HEK293 (cell line): ENCODE measurements around the gene ABT1.

ENCODE experiments used
- PRDM1 ChIP-seq: fragments of 450-650 bp; formaldehyde crosslinking; IDR thresholded peaks from 2 replicates; pipeline ENCODE4; 2016; ENCODE audit warnings: missing biosample characterization, missing genetic modification characterization
- PRDM4 ChIP-seq: fragments of 450-650 bp; formaldehyde crosslinking; IDR thresholded peaks from 2 replicates; pipeline ENCODE4 v1.5.1; 2017; ENCODE audit warnings: missing biosample characterization, missing genetic modification characterization
- TRIM28 ChIP-seq: IDR thresholded peaks from 2 replicates; pipeline ENCODE4 v1.6.1; 2011; ENCODE audit warnings: low read length, control low read depth, borderline replicate concordance
- ZBTB10 ChIP-seq: fragments of 450-650 bp; formaldehyde crosslinking; IDR thresholded peaks from 2 replicates; pipeline ENCODE4 v1.5.1; 2016; ENCODE audit warnings: missing biosample characterization, missing genetic modification characterization
- ZFP41 ChIP-seq: fragments of 450-650 bp; formaldehyde crosslinking; IDR thresholded peaks from 2 replicates; pipeline ENCODE4 v1.5.1; 2016; ENCODE audit warnings: missing biosample characterization, missing genetic modification characterization, borderline replicate concordance
- ZNF114 ChIP-seq: fragments of 450-650 bp; formaldehyde crosslinking; IDR thresholded peaks from 2 replicates; pipeline ENCODE4 v1.5.0; 2017; ENCODE audit warnings: missing biosample characterization, missing genetic modification characterization
- ZNF19 ChIP-seq: fragments of 450-650 bp; formaldehyde crosslinking; IDR thresholded peaks from 2 replicates; pipeline ENCODE4; 2016; ENCODE audit warnings: missing biosample characterization, missing genetic modification characterization, low read depth
- ZNF280C ChIP-seq: fragments of 450-650 bp; formaldehyde crosslinking; IDR thresholded peaks from 2 replicates; pipeline ENCODE4 v1.5.1; 2016; ENCODE audit warnings: missing biosample characterization, missing genetic modification characterization
- ZNF280D ChIP-seq: fragments of 450-650 bp; formaldehyde crosslinking; IDR thresholded peaks from 2 replicates; pipeline ENCODE4 v1.5.1; 2016; ENCODE audit warnings: missing biosample characterization, missing genetic modification characterization
- ZNF354C ChIP-seq: fragments of 450-650 bp; formaldehyde crosslinking; IDR thresholded peaks from 2 replicates; pipeline ENCODE4 v1.5.1; 2016; ENCODE audit warnings: missing biosample characterization, missing genetic modification characterization, low read depth, borderline replicate concordance
- ZNF366 ChIP-seq: fragments of 450-650 bp; formaldehyde crosslinking; conservative IDR thresholded peaks from 2 replicates; pipeline ENCODE4 v1.5.1; 2016; ENCODE audit warnings: missing biosample characterization, missing genetic modification characterization
- ZNF555 ChIP-seq: fragments of 450-650 bp; formaldehyde crosslinking; conservative IDR thresholded peaks from 2 replicates; pipeline ENCODE4 v1.5.1; 2017; ENCODE audit warnings: missing biosample characterization, mild to moderate bottlenecking, missing genetic modification characterization, inconsistent platforms
- ZNF768 ChIP-seq: fragments of 450-650 bp; formaldehyde crosslinking; IDR thresholded peaks from 2 replicates; pipeline ENCODE4 v1.5.1; 2018; ENCODE audit warnings: missing biosample characterization, mild to moderate bottlenecking, missing genetic modification characterization
- ZNF791 ChIP-seq: fragments of 450-650 bp; formaldehyde crosslinking; IDR thresholded peaks from 2 replicates; pipeline ENCODE4 v1.5.1; 2016; ENCODE audit warnings: missing biosample characterization, missing genetic modification characterization
- ZNF792 ChIP-seq: fragments of 450-650 bp; formaldehyde crosslinking; IDR thresholded peaks from 2 replicates; pipeline ENCODE4 v1.5.1; 2016; ENCODE audit warnings: missing biosample characterization, missing genetic modification characterization
- ZNF837 ChIP-seq: fragments of 450-650 bp; formaldehyde crosslinking; IDR thresholded peaks from 2 replicates; pipeline ENCODE4 v1.5.1; 2016; ENCODE audit warnings: missing biosample characterization, missing genetic modification characterization
- TF ChIP-seq, protein P1 (sequence below): fragments of 450-650 bp; formaldehyde crosslinking; IDR thresholded peaks from 2 replicates; pipeline ENCODE4 v1.5.1; 2016; ENCODE audit warnings: missing biosample characterization, missing genetic modification characterization
- TF ChIP-seq, protein P2 (sequence below): fragments of 450-650 bp; formaldehyde crosslinking; IDR thresholded peaks from 2 replicates; pipeline ENCODE4 v1.5.1; 2016; ENCODE audit warnings: missing biosample characterization, missing genetic modification characterization
- TF ChIP-seq, protein P3 (sequence below): fragments of 450-650 bp; formaldehyde crosslinking; IDR thresholded peaks from 2 replicates; pipeline ENCODE4 v1.5.1; 2016; ENCODE audit warnings: missing biosample characterization, missing genetic modification characterization

ABT1 gene

GRCh38 chr6:26576929-26577719 is 19.6 kb upstream of the ABT1 start (continued):
- TF ChIP-seq ZBTB10 (tag by site-specific recombination) (no peak), ZFP41 (no peak), ZNF366 (tag by site-specific recombination) (peak; percentile 42), ZNF791 (tag by site-specific recombination) (no peak), ZNF114 (tag by site-specific recombination) (no peak), ZNF792 (tag by site-specific recombination) (no peak), ZNF354C (tag by site-specific recombination) (no peak), ZNF19 (no peak), ZNF555 (tag by site-specific recombination) (no peak), PRDM4 (tag by site-specific recombination) (0 out of 2 replicates have a peak, but pooled peaks have one; percentile 38), TRIM28 (peak; percentile 36; the same call in 1 of the 2 replicates), ZNF768 (no peak), ZNF837 (tag by site-specific recombination) (no peak), ZNF280C (tag by site-specific recombination) (no peak), PRDM1 (tag by site-specific recombination) (peak; percentile 83), ZNF280D (tag by site-specific recombination) (no peak)
- TF ChIP-seq, protein P1, sequence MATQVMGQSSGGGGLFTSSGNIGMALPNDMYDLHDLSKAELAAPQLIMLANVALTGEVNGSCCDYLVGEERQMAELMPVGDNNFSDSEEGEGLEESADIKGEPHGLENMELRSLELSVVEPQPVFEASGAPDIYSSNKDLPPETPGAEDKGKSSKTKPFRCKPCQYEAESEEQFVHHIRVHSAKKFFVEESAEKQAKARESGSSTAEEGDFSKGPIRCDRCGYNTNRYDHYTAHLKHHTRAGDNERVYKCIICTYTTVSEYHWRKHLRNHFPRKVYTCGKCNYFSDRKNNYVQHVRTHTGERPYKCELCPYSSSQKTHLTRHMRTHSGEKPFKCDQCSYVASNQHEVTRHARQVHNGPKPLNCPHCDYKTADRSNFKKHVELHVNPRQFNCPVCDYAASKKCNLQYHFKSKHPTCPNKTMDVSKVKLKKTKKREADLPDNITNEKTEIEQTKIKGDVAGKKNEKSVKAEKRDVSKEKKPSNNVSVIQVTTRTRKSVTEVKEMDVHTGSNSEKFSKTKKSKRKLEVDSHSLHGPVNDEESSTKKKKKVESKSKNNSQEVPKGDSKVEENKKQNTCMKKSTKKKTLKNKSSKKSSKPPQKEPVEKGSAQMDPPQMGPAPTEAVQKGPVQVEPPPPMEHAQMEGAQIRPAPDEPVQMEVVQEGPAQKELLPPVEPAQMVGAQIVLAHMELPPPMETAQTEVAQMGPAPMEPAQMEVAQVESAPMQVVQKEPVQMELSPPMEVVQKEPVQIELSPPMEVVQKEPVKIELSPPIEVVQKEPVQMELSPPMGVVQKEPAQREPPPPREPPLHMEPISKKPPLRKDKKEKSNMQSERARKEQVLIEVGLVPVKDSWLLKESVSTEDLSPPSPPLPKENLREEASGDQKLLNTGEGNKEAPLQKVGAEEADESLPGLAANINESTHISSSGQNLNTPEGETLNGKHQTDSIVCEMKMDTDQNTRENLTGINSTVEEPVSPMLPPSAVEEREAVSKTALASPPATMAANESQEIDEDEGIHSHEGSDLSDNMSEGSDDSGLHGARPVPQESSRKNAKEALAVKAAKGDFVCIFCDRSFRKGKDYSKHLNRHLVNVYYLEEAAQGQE = no peak; the same call in 1 of the 2 replicates
- TF ChIP-seq, protein P2, sequence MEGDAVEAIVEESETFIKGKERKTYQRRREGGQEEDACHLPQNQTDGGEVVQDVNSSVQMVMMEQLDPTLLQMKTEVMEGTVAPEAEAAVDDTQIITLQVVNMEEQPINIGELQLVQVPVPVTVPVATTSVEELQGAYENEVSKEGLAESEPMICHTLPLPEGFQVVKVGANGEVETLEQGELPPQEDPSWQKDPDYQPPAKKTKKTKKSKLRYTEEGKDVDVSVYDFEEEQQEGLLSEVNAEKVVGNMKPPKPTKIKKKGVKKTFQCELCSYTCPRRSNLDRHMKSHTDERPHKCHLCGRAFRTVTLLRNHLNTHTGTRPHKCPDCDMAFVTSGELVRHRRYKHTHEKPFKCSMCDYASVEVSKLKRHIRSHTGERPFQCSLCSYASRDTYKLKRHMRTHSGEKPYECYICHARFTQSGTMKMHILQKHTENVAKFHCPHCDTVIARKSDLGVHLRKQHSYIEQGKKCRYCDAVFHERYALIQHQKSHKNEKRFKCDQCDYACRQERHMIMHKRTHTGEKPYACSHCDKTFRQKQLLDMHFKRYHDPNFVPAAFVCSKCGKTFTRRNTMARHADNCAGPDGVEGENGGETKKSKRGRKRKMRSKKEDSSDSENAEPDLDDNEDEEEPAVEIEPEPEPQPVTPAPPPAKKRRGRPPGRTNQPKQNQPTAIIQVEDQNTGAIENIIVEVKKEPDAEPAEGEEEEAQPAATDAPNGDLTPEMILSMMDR (tag by site-specific recombination) = no peak
- TF ChIP-seq, protein P3, sequence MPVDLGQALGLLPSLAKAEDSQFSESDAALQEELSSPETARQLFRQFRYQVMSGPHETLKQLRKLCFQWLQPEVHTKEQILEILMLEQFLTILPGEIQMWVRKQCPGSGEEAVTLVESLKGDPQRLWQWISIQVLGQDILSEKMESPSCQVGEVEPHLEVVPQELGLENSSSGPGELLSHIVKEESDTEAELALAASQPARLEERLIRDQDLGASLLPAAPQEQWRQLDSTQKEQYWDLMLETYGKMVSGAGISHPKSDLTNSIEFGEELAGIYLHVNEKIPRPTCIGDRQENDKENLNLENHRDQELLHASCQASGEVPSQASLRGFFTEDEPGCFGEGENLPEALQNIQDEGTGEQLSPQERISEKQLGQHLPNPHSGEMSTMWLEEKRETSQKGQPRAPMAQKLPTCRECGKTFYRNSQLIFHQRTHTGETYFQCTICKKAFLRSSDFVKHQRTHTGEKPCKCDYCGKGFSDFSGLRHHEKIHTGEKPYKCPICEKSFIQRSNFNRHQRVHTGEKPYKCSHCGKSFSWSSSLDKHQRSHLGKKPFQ (tag by site-specific recombination) = peak; percentile 30; the same call in 1 of the 2 replicates
